GM06990 (cell line): ENCODE measurements around the gene PITPNM2.

Experiments used
- DNase-seq: peaks from one replicate; pipeline ENCODE4 v3.0.0-alpha.2; 2011; ENCODE audit not compliant: insufficient read length; ENCODE audit errors: extremely low read depth
- H3K27me3 ChIP-seq: replicated peaks from 2 replicates; pipeline ENCODE4 v1.6.0; 2011; ENCODE audit warnings: low read length; ENCODE audit not compliant: control insufficient read depth, insufficient read depth
- H3K36me3 ChIP-seq: 2 replicates; pipeline ENCODE4 v1.5.1; 2011; ENCODE audit warnings: low read length; ENCODE audit not compliant: control insufficient read depth, insufficient read depth
- H3K4me3 ChIP-seq: replicated peaks from 2 replicates; pipeline ENCODE4 v1.5.1; 2011; ENCODE audit warnings: low read depth, mild to moderate bottlenecking, control low read depth, low read length
- CTCF ChIP-seq: IDR thresholded peaks from 2 replicates; pipeline ENCODE4 v1.5.1; 2011; ENCODE audit warnings: low read length, control low read depth, mild to moderate bottlenecking, inconsistent platforms; ENCODE audit not compliant: insufficient read depth, poor library complexity, severe bottlenecking

Gene PITPNM2

GRCh38 chr12:123143736-123144461, 7.0 kb downstream of the PITPNM2 start:
- Histone ChIP-seq H3K4me3 (no peak overlapping the region), H3K36me3 (no peaks in the 10 kb centered on the region), H3K27me3 (0 out of 2 replicates have a peak, but pooled peaks cover under 1% of the 10 kb centered on the region)
- no peak for DNase-seq
- no peak for TF ChIP-seq CTCF

DNA sequence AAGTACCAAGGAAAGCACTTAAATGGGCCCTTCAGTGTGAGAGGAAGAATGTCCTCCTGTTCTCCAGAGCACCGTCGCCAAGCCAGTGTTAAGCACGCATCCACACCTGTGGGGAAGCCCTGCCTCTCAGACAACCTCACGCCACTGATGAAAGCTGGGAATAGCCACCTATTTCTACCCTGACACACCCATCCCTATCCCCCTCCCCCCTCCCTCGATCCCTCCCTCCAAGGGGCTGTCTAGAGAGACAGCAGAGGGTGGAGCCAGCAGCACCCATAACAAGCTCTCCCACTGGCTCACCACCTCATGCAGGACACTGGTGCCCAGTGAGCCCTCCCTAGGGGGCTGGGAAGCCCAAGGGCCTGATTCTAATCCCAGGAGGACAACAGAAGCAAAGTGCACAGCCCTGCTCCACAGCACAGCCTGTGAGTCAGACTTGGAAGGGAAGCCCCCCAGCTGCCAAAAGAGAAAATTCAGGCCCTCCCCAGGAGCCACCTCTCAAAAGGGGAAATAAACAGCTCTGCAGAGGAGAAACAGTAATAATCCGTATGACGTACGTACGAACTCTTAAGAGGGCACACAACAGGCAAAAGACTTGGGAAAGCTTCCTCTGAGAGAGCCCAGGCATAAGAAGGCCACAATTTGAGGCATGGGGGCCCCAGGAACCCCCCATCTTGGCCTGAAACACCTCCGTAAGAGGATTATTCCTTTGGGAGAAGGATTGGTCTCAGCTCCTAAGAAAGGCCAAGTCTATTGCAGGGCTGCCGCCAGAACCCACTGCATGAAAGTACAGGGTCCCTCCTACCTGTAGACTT, 7.8 kb downstream of the PITPNM2 start:
- Histone ChIP-seq H3K36me3 (no peaks in the 10 kb centered on the region), H3K27me3 (no peaks in the 10 kb centered on the region), H3K4me3 (no peak overlapping the region)
- no peak for TF ChIP-seq CTCF
- DNase-seq, result no peak

DNA sequence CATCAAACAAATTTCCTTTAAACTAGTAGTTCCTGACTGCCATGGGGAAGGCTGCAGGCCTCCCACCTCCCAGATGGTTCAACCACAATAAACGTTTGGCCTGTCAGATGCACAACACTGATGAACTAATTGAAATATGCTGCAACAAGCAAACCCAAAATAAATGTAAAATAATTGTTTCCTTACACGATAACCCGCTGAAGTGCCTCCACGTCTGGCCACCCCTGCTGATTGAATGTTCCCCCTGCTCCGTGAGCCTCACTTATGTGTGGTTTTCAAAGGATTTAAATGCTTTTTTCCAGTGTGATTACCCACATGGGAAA, 8.4 kb downstream of the PITPNM2 start:
- no peak for TF ChIP-seq CTCF
- DNase-seq, result no peak
- Histone ChIP-seq H3K4me3 (no peak overlapping the region), H3K27me3 (no peaks in the 10 kb centered on the region), H3K36me3 (no peaks in the 10 kb centered on the region)

DNA sequence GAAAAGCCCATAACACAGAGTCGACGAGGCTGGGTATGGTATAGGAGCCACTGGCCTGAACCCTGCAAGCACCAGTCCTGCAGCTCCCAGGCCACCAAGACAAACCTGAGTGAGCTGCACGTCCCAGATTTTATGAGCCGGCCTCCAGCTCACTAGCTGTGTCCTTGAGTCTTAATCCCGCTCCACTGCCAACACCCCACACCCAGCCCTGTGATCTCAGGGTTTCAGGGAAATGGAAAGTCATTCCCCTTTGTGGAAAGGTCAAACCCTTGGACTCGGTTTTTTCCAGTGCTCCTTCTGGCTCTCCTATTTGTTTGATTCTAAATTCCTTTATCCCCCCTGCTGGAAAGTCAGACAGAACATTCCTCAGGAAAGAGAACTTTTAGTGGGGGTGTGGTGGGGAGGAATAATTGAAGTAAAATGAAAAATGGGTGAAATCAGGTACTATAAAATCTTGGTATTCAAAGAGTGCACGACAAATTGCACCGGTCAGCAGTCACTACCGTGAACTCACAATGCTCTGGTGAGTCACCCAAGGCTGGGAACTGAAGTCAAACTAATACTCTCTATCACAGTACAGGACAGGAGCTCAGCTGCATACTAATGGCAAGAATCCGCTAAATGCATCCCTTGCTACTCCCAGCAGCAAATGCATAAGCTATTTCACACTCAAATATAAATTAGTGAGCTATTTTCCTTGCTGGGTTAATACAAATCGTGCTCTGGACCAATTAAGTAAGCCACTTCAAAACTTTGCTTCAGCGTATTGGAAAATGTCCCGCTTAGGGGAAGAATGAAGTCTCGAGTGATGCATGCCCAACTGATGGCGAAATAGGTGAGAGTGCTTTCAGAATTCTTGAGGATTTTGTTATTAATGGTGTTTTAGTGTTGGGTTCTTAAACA, 9.0 kb downstream of the PITPNM2 start:
- TF ChIP-seq CTCF, result no peak
- DNase-seq, result no peak
- no peaks in the 10 kb centered on the region for H3K27me3 ChIP-seq
- no peak overlapping the region for H3K4me3 ChIP-seq
- H3K36me3 ChIP-seq, result no peaks in the 10 kb centered on the region

GRCh38 chr12:123140676-123141614, 9.9 kb downstream of the PITPNM2 start:
- no peak overlapping the region for H3K4me3 ChIP-seq
- DNase-seq, result no peak
- H3K36me3 ChIP-seq, result no peaks in the 10 kb centered on the region
- no peak for TF ChIP-seq CTCF
- H3K27me3 ChIP-seq, result no peaks in the 10 kb centered on the region
